Gastroesophageal sphincter (tissue), 3 donors: ENCODE data around the gene KNDC1.

ENCODE experiments used
- CTCF ChIP-seq, 4 experiments: fragments of 200-600 bp in 2 of 4; fragments of 450-650 bp in 2 of 4; sonication (generic) in 1 of 4; IDR thresholded peaks; one replicate each; pipeline ENCODE4 v1.5.1; 2017 to 2019; ENCODE audit warnings: antibody characterized with exemption in 4 of 4, mild to moderate bottlenecking in 2 of 4, moderate library complexity in 2 of 4
- POLR2A ChIP-seq, 2 donors: fragments of 450-650 bp; IDR thresholded peaks; one replicate each; pipeline ENCODE4 v1.6.1; 2017; ENCODE audit warnings: antibody characterized with exemption in 2 of 2, mild to moderate bottlenecking in 2 of 2, moderate library complexity in 1 of 2

GRCh38 chr10:133270773-133271297 is 110.8 kb downstream of the KNDC1 start:
- TF ChIP-seq CTCF (IDR thresholded peaks at IDR 0.05), result no peak
- TF ChIP-seq POLR2A (IDR thresholded peaks at IDR 0.05), result no peak
